Keratinocyte (primary cell): Measurements from ENCODE around the gene SLFN12.

Experiments used
- CTCF ChIP-seq, 3 experiments: IDR thresholded peaks in 1 of 3; conservative IDR thresholded peaks in 1 of 3; optimal IDR thresholded peaks in 1 of 3; 2 replicates in 2 of 3; 3 replicates in 1 of 3; pipeline versions ENCODE3 to v1.5.1; 2011; ENCODE audit warnings: low read length in 3 of 3, mild to moderate bottlenecking in 3 of 3, moderate library complexity in 2 of 3, control low read depth in 1 of 3, inconsistent platforms in 1 of 3; ENCODE audit not compliant: insufficient read depth in 2 of 3; ENCODE audit errors: extremely low read depth in 1 of 3
- EZH2 ChIP-seq: IDR thresholded peaks from one replicate; pipeline ENCODE4 v1.6.1; 2012; ENCODE audit warnings: inconsistent platforms, mild to moderate bottlenecking, low read length, moderate library complexity

DNA sequence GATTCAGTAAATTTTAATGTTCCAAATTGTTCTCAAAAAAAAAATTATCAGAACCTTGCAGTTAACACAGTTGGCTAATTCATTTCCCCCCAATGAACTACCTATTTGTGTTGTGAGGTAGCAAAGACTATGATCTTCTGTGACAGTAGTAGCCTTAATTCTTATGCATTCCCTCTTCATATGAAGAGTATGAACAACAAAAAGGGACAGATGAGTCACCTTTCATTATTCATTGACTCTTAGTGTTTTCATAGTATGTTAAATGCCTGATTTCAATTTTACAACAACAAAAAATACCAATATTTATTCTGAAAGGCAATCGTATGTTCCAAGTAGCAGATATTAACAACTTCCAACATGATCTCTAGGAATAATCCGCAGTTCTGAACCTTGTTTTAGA is 55.2 kb downstream of the SLFN12 start:
- TF ChIP-seq CTCF (optimal IDR thresholded peaks at IDR 0.05 in 1 of 3, IDR thresholded peaks at IDR 0.05 in 1 of 3, conservative IDR thresholded peaks at IDR 0.05 in 1 of 3; ENCODE audit: extremely low read depth in 1 of 3, insufficient read depth in 2 of 3, low read length in 3 of 3): no peak
- TF ChIP-seq EZH2: no peak
